Measurements from ENCODE around the gene SASH3.

The SASH3 gene

GRCh38 chrX:129759576-129760061 lies 20.1 kb upstream of the SASH3 start:
- no peak for DNase-seq (ENCODE audit: low spot score)

GRCh38 chrX:129760155-129760554 lies 19.6 kb upstream of the SASH3 start:
- DNase-seq (ENCODE audit: low spot score): no peak

- no peak for DNase-seq (ENCODE audit: low spot score)
These were observed 18.8 kb upstream of the SASH3 start for GRCh38 chrX:129760981-129761380.

DNA sequence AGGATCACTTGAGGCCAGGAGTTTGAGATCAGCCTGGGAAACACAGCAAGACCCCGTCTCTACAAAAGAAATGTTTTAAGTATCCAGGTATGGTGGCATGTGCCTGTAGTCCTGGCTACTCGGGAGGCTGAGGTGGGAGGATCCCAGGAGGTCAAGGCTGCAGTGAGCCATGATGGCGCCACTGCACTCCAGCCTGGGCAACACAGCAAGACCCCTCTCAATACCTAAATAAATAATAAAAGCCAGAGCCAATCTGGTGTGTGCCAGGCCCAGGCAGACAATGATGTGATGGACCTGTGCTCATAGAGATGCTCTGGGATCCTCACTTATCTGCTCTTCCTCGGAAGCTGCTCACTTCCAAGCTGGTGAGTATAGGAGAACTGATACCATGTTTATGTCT lies 18.2 kb upstream of the SASH3 start:
- no peak for DNase-seq (ENCODE audit: low spot score)

GRCh38 chrX:129762448-129762847 lies 17.3 kb upstream of the SASH3 start:
- no peak for DNase-seq (ENCODE audit: low spot score)

- no peak for DNase-seq (ENCODE audit: low spot score)
These were observed 16.1 kb upstream of the SASH3 start for GRCh38 chrX:129763666-129764065.

GRCh38 chrX:129768186-129768585 lies 11.6 kb upstream of the SASH3 start:
- DNase-seq (ENCODE audit: low spot score): no peak

- DNase-seq (ENCODE audit: low spot score): no peak
These were observed 10.9 kb upstream of the SASH3 start for GRCh38 chrX:129768586-129769466.

- no peak for DNase-seq (ENCODE audit: low spot score)
These were observed 10.1 kb upstream of the SASH3 start for GRCh38 chrX:129769467-129770154.

- DNase-seq (ENCODE audit: low spot score): no peak
These were observed 8.3 kb upstream of the SASH3 start for GRCh38 chrX:129771266-129771995.

DNA sequence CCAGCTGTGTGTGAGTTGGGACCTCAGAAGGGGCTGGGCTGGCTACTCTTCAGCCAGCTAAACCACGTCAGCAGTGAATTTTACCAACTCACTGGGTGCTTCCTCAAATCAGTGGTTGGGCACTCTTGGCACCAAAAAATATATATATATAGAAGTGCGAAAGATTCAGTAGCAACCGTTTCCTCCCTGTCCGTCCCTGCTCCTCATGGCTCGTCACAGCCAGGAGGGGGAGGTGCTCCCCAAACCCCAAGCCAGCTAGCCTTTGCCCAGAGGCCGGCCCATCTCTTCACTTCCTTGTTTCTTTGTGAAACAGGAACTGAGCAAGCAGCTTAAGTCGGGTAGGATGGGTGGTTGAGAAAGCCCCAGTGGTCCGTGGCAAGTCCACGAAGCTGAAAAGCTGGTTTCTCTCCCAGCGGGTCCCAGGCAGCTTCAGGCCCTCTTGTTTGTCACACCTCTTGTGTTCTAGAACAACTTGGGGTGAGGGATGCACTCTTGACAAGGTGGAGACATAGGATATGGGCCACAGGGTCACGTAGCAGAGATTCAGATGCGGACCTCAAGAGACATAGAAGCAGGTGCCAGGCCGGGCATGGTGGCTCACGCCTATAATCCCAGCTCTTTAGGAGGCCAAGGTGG lies 6.8 kb upstream of the SASH3 start:
- DNase-seq (ENCODE audit: low spot score): no peak

DNA sequence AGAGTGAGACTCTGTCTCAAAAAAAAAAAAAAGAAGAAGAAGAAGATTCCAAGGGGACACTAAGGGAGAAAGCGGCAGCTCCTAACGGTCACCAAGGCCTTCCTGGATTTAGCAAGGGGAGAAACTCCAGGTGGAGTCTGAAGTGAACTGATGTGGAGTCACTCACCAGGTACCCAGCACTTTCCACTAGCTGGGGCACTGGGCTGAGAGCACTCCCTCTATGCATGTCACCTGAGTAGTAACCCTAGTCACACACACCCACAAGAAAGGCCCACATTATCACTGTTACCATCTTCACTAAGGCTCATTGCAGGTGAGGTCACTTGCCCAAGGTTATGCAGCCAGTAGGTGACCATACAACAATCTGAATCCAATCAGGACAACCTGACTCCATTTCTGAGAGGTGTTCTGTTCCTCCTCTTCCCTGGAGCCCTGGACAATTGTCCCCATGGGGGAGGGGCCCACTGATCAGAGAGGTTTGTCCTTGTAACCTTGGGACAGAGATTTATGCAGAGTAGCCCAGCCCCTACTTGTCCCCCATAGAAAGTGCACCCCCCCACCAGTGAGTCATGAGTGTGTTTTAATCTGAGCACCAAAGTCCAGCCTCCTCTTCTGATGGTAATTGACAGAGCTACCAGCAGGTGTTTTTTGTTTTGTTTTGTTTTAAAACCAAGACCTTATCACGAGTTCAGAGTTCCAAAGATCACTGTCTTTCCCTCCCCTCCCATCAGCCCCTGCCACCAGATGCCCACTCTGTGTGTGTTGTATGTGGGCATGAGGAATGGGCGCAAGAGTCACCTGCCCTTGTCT lies 5.9 kb upstream of the SASH3 start:
- DNase-seq (ENCODE audit: low spot score): no peak

DNA sequence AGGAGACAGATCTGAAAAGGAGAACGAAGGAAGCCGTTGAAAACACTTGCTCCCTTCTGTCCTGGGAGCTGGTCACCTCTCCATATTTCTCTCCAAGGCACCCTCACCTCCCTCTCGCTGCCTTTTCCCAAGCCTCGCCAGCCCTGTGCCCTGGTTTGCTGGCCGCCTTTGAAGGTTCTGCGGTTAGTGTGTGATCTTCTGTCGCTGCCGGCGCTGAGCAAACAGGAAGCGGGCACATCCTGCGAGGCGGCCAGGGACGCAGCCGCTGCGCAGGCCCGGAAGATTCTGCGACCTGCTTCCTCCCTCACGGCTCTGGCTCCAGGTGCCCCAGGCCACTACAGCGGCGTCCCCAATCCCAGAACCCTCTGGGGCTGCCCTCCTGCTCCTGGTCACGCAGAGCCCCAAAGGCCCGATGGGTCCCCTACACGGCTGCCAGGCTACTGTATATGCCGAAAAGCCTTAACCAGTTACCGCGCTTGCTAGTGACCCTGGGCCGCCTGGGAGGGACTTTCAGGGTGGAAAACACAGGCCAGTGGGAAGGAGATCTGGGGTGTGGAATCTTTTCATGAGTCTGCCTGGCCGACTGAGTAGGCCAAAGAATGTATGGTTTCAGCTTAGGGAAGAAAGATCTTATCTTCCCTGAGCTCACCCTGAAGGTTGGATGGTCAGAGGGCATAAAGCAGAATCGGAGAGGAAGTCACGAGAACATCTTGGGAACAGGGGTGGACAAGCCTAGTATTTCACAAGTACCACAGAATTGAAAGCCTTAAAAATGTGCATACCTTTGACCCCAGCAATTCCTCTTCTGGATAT lies 2.3 kb upstream of the SASH3 start:
- DNase-seq (ENCODE audit: low spot score): no peak

- no peak for DNase-seq (ENCODE audit: low spot score)
These were observed 570 bp upstream of the SASH3 start for GRCh38 chrX:129779086-129779672.

- no peak for DNase-seq (ENCODE audit: low spot score)
These were observed 824 bp downstream of the SASH3 start for GRCh38 chrX:129780441-129781105.

DNA sequence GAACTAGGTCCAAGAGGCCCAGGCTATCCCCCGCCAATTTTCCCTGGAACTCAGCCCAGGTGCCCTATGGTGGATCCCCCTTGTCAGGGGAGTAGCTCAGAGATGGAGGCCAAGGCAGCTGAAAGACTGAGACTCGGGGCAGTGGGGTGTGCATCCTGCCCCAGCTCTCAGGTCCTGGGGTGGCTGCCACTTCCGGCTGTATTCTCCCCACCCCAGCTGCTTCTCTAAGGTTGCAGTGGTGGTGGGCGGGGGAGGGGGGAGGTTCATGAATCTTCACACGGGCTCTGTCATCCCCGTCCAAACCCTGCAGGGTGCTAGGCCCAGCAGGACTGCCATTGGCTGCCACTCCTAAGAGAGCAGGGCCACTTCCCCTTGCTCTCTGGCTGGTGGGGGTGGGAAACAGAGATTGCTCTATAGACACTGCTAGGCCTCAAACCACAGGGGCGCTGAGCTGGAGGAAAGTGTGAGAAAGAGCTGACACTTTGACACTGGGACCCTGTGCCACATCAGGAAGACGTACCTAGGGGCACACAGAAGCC lies 1.5 kb downstream of the SASH3 start:
- DNase-seq (ENCODE audit: low spot score): no peak

DNA sequence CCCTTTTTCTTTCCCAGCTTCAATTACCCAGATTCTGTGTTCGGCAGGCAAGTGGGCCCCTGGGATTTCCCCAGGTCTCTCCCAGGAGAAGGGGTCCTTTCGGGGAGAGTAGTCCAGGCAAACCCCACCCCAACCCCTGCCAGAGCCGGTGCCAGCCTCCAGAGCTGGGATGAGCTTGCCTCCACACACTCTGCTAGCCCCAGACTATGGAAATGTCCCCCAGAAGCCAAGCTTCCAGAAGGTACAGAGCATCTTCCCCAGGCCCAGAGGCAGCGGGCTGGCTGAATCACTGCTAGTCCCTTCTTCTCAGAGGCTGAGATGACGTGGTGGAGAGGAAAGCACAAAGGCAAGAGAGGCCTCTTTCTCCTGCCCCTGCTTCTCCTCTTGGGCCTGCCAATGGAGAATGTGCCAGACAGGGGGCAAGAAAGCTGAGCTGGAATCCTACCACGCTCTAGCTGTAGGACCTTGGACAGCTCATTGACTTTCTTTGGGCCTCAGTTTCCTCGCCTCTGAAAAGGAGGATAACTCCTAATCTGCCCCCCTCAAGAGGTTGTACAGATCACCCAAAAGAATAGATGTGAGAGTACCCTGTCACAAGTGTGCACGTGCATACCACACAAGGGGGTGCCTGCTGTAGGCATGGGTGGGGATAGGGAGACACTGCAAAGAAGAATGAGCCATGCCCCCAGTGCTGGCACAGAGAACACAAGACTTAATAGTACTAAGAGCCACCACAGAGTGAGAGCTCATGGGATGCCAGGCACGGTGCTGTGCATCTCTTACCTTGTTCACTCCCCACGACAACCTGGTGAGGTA lies 2.1 kb downstream of the SASH3 start:
- no peak for DNase-seq (ENCODE audit: low spot score)

GRCh38 chrX:129782706-129783105 lies 3.0 kb downstream of the SASH3 start:
- no peak for DNase-seq (ENCODE audit: low spot score)
